GM23248 (cell line): ENCODE data around the gene LRFN4.

Experiments
- EZH2 ChIP-seq: fragments of 200-600 bp; sonication (generic); IDR thresholded peaks from 2 replicates; pipeline ENCODE4 v1.6.1; 2018; ENCODE audit warnings: antibody characterized with exemption, mild to moderate bottlenecking; ENCODE audit not compliant: insufficient read depth, poor library complexity, severe bottlenecking
- EZH2phosphoT487 ChIP-seq: fragments of 200-600 bp; sonication (generic); IDR thresholded peaks from 2 replicates; pipeline ENCODE4 v1.6.1; 2018; ENCODE audit warnings: antibody characterized with exemption, moderate library complexity, mild to moderate bottlenecking, low read depth; ENCODE audit not compliant: insufficient read depth

GRCh38 chr11:66910016-66910415 lies 53.2 kb downstream of the LRFN4 start:
- TF ChIP-seq EZH2phosphoT487 (no peak), EZH2 (no peak)
